ENCODE data around the gene EID2B. TPM values are rescaled to one million over a fixed set of nuclear protein-coding genes. Genes with fewer than 3 reads are reported as not detected.
A peak's percentile ranks its signal among the peaks of the same experiment; 100 is the strongest.

Gene EID2B
- total RNA-seq, 1 donor: 5.1 TPM

- DNase-seq (ENCODE audit: insufficient read length, low spot score, missing footprints): no peak
- Histone ChIP-seq H3K4me1 (ENCODE audit: insufficient read depth, low read length) (peaks cover 5% of the 10 kb centered on the region), H2AFZ (ENCODE audit: low read length) (no peak overlapping the region), H3K27ac (ENCODE audit: low read depth, low read length) (no peak overlapping the region), H3K36me3 (ENCODE audit: insufficient read depth, low read length) (no peaks in the 10 kb centered on the region), H3K79me2 (ENCODE audit: insufficient read depth, low read length) (no peaks in the 10 kb centered on the region), H3K27me3 (ENCODE audit: insufficient read depth, low read length) (peaks cover 58% of the 10 kb centered on the region), H3K4me3 (ENCODE audit: insufficient read depth, low read length) (no peak overlapping the region), H3K4me2 (ENCODE audit: insufficient read depth, low read length) (no peak overlapping the region), H3K9me3 (ENCODE audit: low read depth, low read length) (no peaks in the 10 kb centered on the region), H4K20me1 (ENCODE audit: insufficient read depth, low read length) (no peaks in the 10 kb centered on the region)
- TF ChIP-seq CTCF (IDR thresholded peaks at IDR 0.05; ENCODE audit: extremely low read depth, low read depth, low read length): no peak
These were observed 32.7 kb downstream of the EID2B start for GRCh38 chr19:39499932-39500331.

GRCh38 chr19:39498798-39499642, 33.6 kb downstream of the EID2B start, which contains the start of gene DLL3:
DLL3 (plus strand) TSS chr19:39498947; CDS start chr19:39498975, 28 bp downstream.
- Histone ChIP-seq H2AFZ (ENCODE audit: low read length) (peak within 1 kb of the TSS; percentile 56), H3K36me3 (ENCODE audit: insufficient read depth, low read length) (no peaks in the 10 kb centered on the region), H3K27me3 (ENCODE audit: insufficient read depth, low read length) (peaks cover 56% of the 10 kb centered on the region), H3K4me2 (ENCODE audit: insufficient read depth, low read length) (peak within 1 kb of the TSS; percentile 66), H3K79me2 (ENCODE audit: insufficient read depth, low read length) (no peaks in the 10 kb centered on the region), H4K20me1 (ENCODE audit: insufficient read depth, low read length) (no peaks in the 10 kb centered on the region), H3K4me3 (ENCODE audit: insufficient read depth, low read length) (peak within 1 kb of the TSS; percentile 46), H3K4me1 (ENCODE audit: insufficient read depth, low read length) (peaks cover 5% of the 10 kb centered on the region), H3K9me3 (ENCODE audit: low read depth, low read length) (no peaks in the 10 kb centered on the region), H3K27ac (ENCODE audit: low read depth, low read length) (no peak within 1 kb of the TSS)
- TF ChIP-seq CTCF (IDR thresholded peaks at IDR 0.05; ENCODE audit: extremely low read depth, low read depth, low read length): no peak
- DNase-seq (ENCODE audit: insufficient read length, low spot score, missing footprints): peak; percentile 68

GRCh38 chr19:39497996-39498797, 34.5 kb downstream of the EID2B start:
- Histone ChIP-seq H3K4me3 (ENCODE audit: insufficient read depth, low read length) (peak overlapping the region; percentile 46), H3K27ac (ENCODE audit: low read depth, low read length) (no peak overlapping the region), H3K9me3 (ENCODE audit: low read depth, low read length) (no peaks in the 10 kb centered on the region), H3K27me3 (ENCODE audit: insufficient read depth, low read length) (peaks cover 51% of the 10 kb centered on the region), H3K36me3 (ENCODE audit: insufficient read depth, low read length) (no peaks in the 10 kb centered on the region), H3K4me1 (ENCODE audit: insufficient read depth, low read length) (peaks cover 5% of the 10 kb centered on the region), H2AFZ (ENCODE audit: low read length) (peak overlapping the region; percentile 56), H4K20me1 (ENCODE audit: insufficient read depth, low read length) (no peaks in the 10 kb centered on the region), H3K4me2 (ENCODE audit: insufficient read depth, low read length) (peak overlapping the region; percentile 66), H3K79me2 (ENCODE audit: insufficient read depth, low read length) (no peaks in the 10 kb centered on the region)
- TF ChIP-seq CTCF (IDR thresholded peaks at IDR 0.05; ENCODE audit: extremely low read depth, low read depth, low read length): peak; percentile 20
- DNase-seq (ENCODE audit: insufficient read length, low spot score, missing footprints): peak; percentile 86

GRCh38 chr19:39497701-39497995, 35.0 kb downstream of the EID2B start:
- DNase-seq (ENCODE audit: insufficient read length, low spot score, missing footprints): peak; percentile 89
- Histone ChIP-seq H3K27me3 (ENCODE audit: insufficient read depth, low read length) (peaks cover 49% of the 10 kb centered on the region), H3K36me3 (ENCODE audit: insufficient read depth, low read length) (no peaks in the 10 kb centered on the region), H3K79me2 (ENCODE audit: insufficient read depth, low read length) (no peaks in the 10 kb centered on the region), H3K9me3 (ENCODE audit: low read depth, low read length) (no peaks in the 10 kb centered on the region), H3K4me1 (ENCODE audit: insufficient read depth, low read length) (peaks cover 5% of the 10 kb centered on the region), H3K4me2 (ENCODE audit: insufficient read depth, low read length) (peak overlapping the region; percentile 66), H4K20me1 (ENCODE audit: insufficient read depth, low read length) (no peaks in the 10 kb centered on the region), H2AFZ (ENCODE audit: low read length) (no peak overlapping the region), H3K4me3 (ENCODE audit: insufficient read depth, low read length) (peak overlapping the region; percentile 46), H3K27ac (ENCODE audit: low read depth, low read length) (no peak overlapping the region)
- TF ChIP-seq CTCF (IDR thresholded peaks at IDR 0.05; ENCODE audit: extremely low read depth, low read depth, low read length): no peak

Measured in osteoblast (primary cell).